Measurements from ENCODE around the gene SEC61B.

SEC61B gene

DNA sequence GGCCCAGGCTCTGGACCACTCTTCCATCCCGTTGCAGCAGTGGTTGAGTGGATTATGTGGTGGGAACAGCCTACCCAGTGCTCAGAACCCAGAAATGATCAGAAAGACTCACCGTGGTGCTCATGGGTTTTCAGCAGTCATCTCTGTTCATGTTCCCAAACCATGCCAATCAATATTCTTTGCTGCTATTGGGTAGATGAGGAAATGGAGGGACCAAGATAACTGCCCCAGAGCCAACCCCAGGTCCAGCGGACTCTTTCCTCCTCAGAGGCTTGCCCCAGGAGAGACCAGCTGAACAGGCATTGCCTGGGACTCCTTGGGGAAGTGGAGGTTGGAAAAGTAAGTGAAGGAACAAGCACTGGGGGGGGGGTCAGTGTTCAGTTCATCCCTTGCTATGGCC, 38.5 kb upstream of the SEC61B start:
- TF ChIP-seq NFRKB (IDR thresholded peaks at IDR 0.05) = no peak
- TF ChIP-seq TARDBP (IDR thresholded peaks at IDR 0.05) = no peak
- no peak for TF ChIP-seq FOXM1 (IDR thresholded peaks at IDR 0.05; ENCODE audit: borderline replicate concordance)
- no peak for TF ChIP-seq SP1 (IDR thresholded peaks at IDR 0.05)
- TF ChIP-seq ZNF384 (IDR thresholded peaks at IDR 0.05) = no peak
- no peak for TF ChIP-seq ELF4 (IDR thresholded peaks at IDR 0.05)
- TF ChIP-seq, protein P1, sequence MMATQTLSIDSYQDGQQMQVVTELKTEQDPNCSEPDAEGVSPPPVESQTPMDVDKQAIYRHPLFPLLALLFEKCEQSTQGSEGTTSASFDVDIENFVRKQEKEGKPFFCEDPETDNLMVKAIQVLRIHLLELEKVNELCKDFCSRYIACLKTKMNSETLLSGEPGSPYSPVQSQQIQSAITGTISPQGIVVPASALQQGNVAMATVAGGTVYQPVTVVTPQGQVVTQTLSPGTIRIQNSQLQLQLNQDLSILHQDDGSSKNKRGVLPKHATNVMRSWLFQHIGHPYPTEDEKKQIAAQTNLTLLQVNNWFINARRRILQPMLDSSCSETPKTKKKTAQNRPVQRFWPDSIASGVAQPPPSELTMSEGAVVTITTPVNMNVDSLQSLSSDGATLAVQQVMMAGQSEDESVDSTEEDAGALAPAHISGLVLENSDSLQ (IDR thresholded peaks at IDR 0.05) = no peak
- no peak for TF ChIP-seq L3MBTL2 (conservative IDR thresholded peaks at IDR 0.05)
- no peak for TF ChIP-seq LEF1 (IDR thresholded peaks at IDR 0.05; ENCODE audit: borderline replicate concordance)
- POLR2A ChIA-PET = no interaction called here
- no peak for DNase-seq (ENCODE audit: extremely low spot score)
- CTCF ChIA-PET = no interaction called here

DNA sequence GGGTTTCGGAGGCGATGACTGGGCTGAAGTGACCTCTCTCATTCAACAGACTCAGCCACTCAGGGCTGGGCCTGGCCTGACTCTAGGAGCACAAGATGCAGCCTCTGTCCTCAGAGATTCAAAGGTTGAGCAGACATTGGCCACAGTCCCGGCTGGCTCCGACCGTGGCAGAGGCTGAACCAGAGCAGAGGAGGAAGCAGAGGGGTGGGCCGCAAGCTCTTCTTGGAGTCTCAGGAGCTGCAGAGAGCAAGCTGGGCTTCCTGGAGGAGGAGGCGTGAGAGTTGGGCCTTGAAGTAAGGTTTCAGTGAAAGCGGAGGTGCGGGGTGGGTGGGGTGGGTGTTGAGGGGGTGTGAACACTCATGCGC, 38.0 kb upstream of the SEC61B start:
- ChIA-PET POLR2A (no interaction called here), CTCF (interaction anchor here (1.2 to 1.5 kb wide), 2 partner anchors 13 to 49 kb away, joined by 3 to 14 read pairs; no protein-coding TSS in a partner anchor)
- TF ChIP-seq, protein P1 (IDR thresholded peaks at IDR 0.05) = no peak
- TF ChIP-seq FOXK2 (IDR thresholded peaks at IDR 0.05) (no peak), NFRKB (IDR thresholded peaks at IDR 0.05) (no peak), FOXA1 (IDR thresholded peaks at IDR 0.05) (no peak), SP1 (IDR thresholded peaks at IDR 0.05) (no peak), LEF1 (IDR thresholded peaks at IDR 0.05; ENCODE audit: borderline replicate concordance) (no peak), CTBP1 (IDR thresholded peaks at IDR 0.05; ENCODE audit: borderline replicate concordance) (no peak), ELF4 (IDR thresholded peaks at IDR 0.05) (no peak), SUZ12 (IDR thresholded peaks at IDR 0.05) (no peak), ARNT (IDR thresholded peaks at IDR 0.05) (no peak), HDGF (IDR thresholded peaks at IDR 0.05; ENCODE audit: borderline replicate concordance) (no peak), TARDBP (IDR thresholded peaks at IDR 0.05) (no peak), L3MBTL2 (conservative IDR thresholded peaks at IDR 0.05) (no peak), FOXM1 (IDR thresholded peaks at IDR 0.05; ENCODE audit: borderline replicate concordance) (no peak), BHLHE40 (IDR thresholded peaks at IDR 0.05; ENCODE audit: borderline replicate concordance) (no peak), ZNF384 (IDR thresholded peaks at IDR 0.05) (no peak)
- DNase-seq (ENCODE audit: extremely low spot score) = no peak

DNA sequence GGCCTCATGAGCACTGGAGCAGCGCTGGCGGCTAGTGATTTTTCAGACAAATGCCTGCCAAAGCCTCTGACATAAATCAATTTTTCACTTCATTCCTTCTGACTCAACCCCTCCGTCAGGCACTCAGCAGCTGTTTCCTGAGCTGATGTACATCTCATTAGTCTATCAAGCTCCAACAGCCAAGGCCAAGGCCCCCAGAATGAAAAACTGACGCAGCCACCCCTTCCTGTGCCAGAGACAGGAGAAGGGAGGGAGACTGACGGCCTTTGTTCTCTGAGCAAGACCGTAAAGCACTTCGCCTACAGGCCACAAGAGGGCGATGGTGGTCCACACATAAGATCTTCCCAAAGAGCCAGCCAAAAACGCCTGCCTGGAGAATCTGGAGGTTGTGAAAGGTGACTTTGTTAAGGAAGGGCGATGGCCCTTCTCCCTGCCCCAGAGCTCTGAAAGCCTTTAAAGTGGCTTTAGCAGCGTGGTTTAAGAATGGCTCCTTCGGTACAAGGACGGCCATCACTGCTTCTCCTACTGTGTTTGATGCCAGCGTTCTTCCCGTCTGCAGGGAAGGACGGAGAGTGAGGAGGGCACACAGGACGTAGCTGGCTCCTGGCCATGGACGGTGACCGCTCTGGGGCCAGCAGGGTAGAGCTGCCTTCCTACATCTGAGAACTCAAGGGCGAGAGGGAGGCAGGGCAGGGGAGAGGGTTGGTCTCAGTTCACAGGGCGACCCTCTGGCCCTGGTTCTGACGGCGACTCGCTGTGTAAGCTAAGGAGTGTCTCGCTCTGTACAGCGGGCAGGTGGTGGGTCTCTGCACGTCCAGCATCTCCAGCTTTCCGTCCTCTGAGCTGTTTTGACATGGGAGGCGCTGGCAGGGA, 37.4 kb upstream of the SEC61B start:
- DNase-seq (ENCODE audit: extremely low spot score) = peak; percentile 81
- POLR2A ChIA-PET = interaction anchor here (0.9 kb wide), 1 partner anchor 37 kb away, joined by 4 read pairs; the partner anchor contains the start of genes ALG2 and SEC61B
- TF ChIP-seq, protein P1 (IDR thresholded peaks at IDR 0.05) = peak; percentile 62; the same call in 1 of the 2 replicates
- TF ChIP-seq ZNF384 (IDR thresholded peaks at IDR 0.05) = no peak
- CTCF ChIA-PET = interaction anchor here (0.8 to 1.5 kb wide), 4 partner anchors 9 to 48 kb away, joined by 3 to 14 read pairs (median 4); no protein-coding TSS in a partner anchor

DNA sequence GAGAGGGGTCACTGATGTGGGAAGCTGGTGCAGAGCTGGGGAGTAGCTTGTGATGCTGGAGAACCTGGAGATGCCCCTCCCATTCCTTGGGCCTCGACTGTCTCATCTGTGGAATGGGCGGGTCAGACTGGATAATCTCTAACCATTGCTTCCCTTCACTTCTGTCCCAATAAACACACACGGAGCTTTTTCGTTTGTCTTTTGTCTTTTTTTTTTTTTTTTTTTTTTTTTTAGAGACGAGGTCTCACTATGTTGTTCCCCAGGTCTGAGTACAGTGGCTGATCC, 36.8 kb upstream of the SEC61B start:
- TF ChIP-seq FOXA1 (IDR thresholded peaks at IDR 0.05) (no peak), L3MBTL2 (conservative IDR thresholded peaks at IDR 0.05) (no peak), FOXM1 (IDR thresholded peaks at IDR 0.05; ENCODE audit: borderline replicate concordance) (no peak), TARDBP (IDR thresholded peaks at IDR 0.05) (no peak), CTBP1 (IDR thresholded peaks at IDR 0.05; ENCODE audit: borderline replicate concordance) (no peak), FOXK2 (IDR thresholded peaks at IDR 0.05) (no peak), HDGF (IDR thresholded peaks at IDR 0.05; ENCODE audit: borderline replicate concordance) (no peak), ARNT (IDR thresholded peaks at IDR 0.05) (no peak)
- TF ChIP-seq, protein P1 (IDR thresholded peaks at IDR 0.05) = no peak
- no peak for DNase-seq (ENCODE audit: extremely low spot score)
- POLR2A ChIA-PET = interaction anchor here (0.9 kb wide), 1 partner anchor 36 kb away, joined by 4 read pairs; the partner anchor contains the start of genes ALG2 and SEC61B
- CTCF ChIA-PET = interaction anchor here (0.8 to 1.5 kb wide), 4 partner anchors 8 to 47 kb away, joined by 3 to 14 read pairs (median 4); no protein-coding TSS in a partner anchor

DNA sequence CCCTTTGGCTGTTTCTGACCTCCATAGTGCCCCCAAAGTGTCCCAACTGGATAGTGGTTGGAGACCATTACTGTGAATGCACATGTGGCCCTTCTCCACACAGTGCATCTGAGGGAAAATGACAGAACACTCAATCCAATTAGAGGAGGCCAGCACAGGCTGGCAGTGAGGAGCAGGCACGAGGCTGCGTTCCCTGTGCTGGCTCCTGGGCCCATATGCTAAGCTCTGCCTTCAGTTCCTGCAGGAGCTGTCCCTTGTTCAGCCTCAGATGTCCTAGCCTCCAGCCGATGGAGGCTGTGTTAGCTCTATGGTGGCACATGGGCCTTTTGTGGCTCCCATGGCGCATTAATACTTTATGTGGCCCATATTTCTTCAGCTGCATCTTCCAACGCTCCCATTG, 36.1 kb upstream of the SEC61B start:
- no peak for DNase-seq (ENCODE audit: extremely low spot score)
- ChIA-PET POLR2A (no interaction called here), CTCF (no interaction called here)
- TF ChIP-seq CTBP1 (IDR thresholded peaks at IDR 0.05; ENCODE audit: borderline replicate concordance) = no peak
- no peak for TF ChIP-seq FOXM1 (IDR thresholded peaks at IDR 0.05; ENCODE audit: borderline replicate concordance)
- no peak for TF ChIP-seq HDGF (IDR thresholded peaks at IDR 0.05; ENCODE audit: borderline replicate concordance)
- TF ChIP-seq L3MBTL2 (conservative IDR thresholded peaks at IDR 0.05) = no peak

DNA sequence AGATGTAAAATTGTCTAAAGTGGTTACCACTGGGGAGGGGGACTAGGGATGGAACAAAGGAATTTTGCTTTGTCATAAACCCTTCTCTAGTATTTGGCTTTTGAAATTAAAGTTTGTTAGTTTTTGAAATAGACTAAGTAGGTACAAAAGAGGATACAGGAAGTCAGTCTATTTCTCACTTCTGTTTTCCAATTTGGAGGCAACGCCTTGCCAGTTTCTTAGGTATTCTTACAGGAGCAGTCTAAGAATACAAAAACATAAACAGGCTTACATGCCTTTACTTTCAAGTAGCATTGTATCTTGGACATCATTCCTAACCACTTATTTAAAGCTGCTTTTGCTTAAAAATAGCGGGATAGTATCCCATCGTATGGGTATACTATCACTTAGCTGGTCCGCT, 34.8 kb upstream of the SEC61B start:
- DNase-seq (ENCODE audit: extremely low spot score) = no peak
- no peak for TF ChIP-seq CTBP1 (IDR thresholded peaks at IDR 0.05; ENCODE audit: borderline replicate concordance)
- no peak for TF ChIP-seq BHLHE40 (IDR thresholded peaks at IDR 0.05; ENCODE audit: borderline replicate concordance)
- no peak for TF ChIP-seq FOXM1 (IDR thresholded peaks at IDR 0.05; ENCODE audit: borderline replicate concordance)
- POLR2A ChIA-PET = interaction anchor here (1.2 kb wide), 1 partner anchor 35 kb away, joined by 5 read pairs; the partner anchor contains the start of genes ALG2 and SEC61B
- CTCF ChIA-PET = no interaction called here
